NCI-H2081 treated with DMSO at 0.1 percent for 48 hours (cell line): ENCODE results near the gene KCND3.

Source experiments
- DNase-seq: peaks from one replicate; lab custom pipeline; 2025; lab: John Stamatoyannopoulos, UW

The KCND3 gene

GRCh38 chr1:111988377-111988742, 1.1 kb downstream of the KCND3 start:
- no peak for DNase-seq

- DNase-seq: no peak
Measured at GRCh38 chr1:111987502-111987901, 2.0 kb downstream of the KCND3 start.

GRCh38 chr1:111983500-111983899, 6.0 kb downstream of the KCND3 start:
- no peak for DNase-seq

GRCh38 chr1:111982428-111982827, 7.0 kb downstream of the KCND3 start:
- DNase-seq: no peak

- DNase-seq: no peak
Measured at GRCh38 chr1:111981871-111982270, 7.6 kb downstream of the KCND3 start.

GRCh38 chr1:111981090-111981489, 8.4 kb downstream of the KCND3 start:
- DNase-seq: no peak

- no peak for DNase-seq
Measured at GRCh38 chr1:111980686-111981085, 8.8 kb downstream of the KCND3 start.

- no peak for DNase-seq
Measured at GRCh38 chr1:111978695-111979094, 10.8 kb downstream of the KCND3 start.

- DNase-seq: no peak
Measured at GRCh38 chr1:111977378-111977777, 12.1 kb downstream of the KCND3 start.

- no peak for DNase-seq
Measured at GRCh38 chr1:111976842-111977241, 12.6 kb downstream of the KCND3 start.

- DNase-seq: no peak
Measured at GRCh38 chr1:111976332-111976731, 13.1 kb downstream of the KCND3 start.

GRCh38 chr1:111973150-111973790, 16.2 kb downstream of the KCND3 start:
- no peak for DNase-seq

GRCh38 chr1:111971396-111971795, 18.1 kb downstream of the KCND3 start:
- DNase-seq: no peak

GRCh38 chr1:111968511-111968910, 21.0 kb downstream of the KCND3 start:
- DNase-seq: no peak

GRCh38 chr1:111967886-111968285, 21.6 kb downstream of the KCND3 start:
- no peak for DNase-seq

GRCh38 chr1:111967067-111967690, 22.3 kb downstream of the KCND3 start:
- no peak for DNase-seq

GRCh38 chr1:111965781-111966443, 23.6 kb downstream of the KCND3 start:
- no peak for DNase-seq

GRCh38 chr1:111963985-111964738, 25.3 kb downstream of the KCND3 start:
- no peak for DNase-seq

GRCh38 chr1:111961773-111962565, 27.5 kb downstream of the KCND3 start:
- no peak for DNase-seq

GRCh38 chr1:111961016-111961415, 28.5 kb downstream of the KCND3 start:
- no peak for DNase-seq

GRCh38 chr1:111959436-111959835, 30.0 kb downstream of the KCND3 start:
- no peak for DNase-seq

GRCh38 chr1:111958851-111959250, 30.6 kb downstream of the KCND3 start:
- DNase-seq: no peak
